GM18499 (cell line): ENCODE data around the gene IFNA14.
"Not testable (repeated sequence)": the region's sequence is repeated elsewhere in the genome, so short reads cannot be mapped to it uniquely, and the experiment has no call there.

Experiments used
- ATAC-seq: cut with Tn5 transposase; IDR thresholded peaks from one replicate; pipeline ENCODE4 v1.9.1; 2021; ENCODE audit warnings: moderate number of reproducible peaks; ENCODE audit not compliant: insufficient read depth, unreplicated experiment

Gene IFNA14

DNA sequence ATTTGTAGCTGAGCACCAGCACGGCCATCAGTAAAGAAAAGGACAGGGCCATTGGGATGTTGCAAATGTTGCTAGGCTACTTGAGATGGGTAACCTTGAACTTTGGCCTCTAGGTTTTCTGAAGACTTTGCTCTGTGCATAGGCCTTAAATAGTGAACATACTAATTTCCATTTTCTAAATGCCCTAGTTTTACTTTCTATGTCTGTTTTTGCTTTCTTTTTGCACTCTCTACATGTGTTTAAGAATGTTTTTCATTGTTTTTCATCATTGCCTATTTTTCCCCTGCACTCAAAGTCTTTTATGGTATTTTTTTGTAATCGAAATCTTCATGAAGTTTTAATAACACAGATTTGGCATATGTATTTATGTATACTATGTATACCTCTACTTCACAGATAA lies 11.7 kb downstream of the IFNA14 start, which contains the start of gene IFNA17:
Gene IFNA17, minus strand, starts transcription at position 101 of the 400 bp plus-strand sequence. Its CDS starts 49 bp downstream, at position 52.
- no peak for ATAC-seq

DNA sequence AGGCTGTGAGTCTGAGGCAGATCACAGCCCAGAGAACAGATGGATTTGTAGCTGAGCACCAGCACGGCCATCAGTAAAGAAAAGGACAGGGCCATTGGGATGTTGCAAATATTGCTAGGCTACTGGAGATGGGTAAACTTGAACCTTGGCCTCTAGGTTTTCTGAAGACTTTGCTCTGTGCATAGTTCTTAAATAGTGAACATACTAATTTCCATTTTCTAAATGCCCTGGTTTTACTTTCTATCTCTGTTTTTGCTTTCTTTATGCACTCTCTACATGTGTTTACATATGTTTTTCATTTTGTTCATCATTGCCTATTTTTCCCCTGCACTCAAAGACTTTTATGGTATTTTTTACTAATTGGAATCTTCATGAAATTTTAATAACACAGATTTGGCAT lies 22.6 kb downstream of the IFNA14 start, which contains the start of gene IFNA16:
Gene IFNA16, minus strand, starts transcription at position 101 of the 400 bp plus-strand sequence. Its CDS starts 6 bp downstream, at position 95.
- ATAC-seq: not testable (repeated sequence)

DNA sequence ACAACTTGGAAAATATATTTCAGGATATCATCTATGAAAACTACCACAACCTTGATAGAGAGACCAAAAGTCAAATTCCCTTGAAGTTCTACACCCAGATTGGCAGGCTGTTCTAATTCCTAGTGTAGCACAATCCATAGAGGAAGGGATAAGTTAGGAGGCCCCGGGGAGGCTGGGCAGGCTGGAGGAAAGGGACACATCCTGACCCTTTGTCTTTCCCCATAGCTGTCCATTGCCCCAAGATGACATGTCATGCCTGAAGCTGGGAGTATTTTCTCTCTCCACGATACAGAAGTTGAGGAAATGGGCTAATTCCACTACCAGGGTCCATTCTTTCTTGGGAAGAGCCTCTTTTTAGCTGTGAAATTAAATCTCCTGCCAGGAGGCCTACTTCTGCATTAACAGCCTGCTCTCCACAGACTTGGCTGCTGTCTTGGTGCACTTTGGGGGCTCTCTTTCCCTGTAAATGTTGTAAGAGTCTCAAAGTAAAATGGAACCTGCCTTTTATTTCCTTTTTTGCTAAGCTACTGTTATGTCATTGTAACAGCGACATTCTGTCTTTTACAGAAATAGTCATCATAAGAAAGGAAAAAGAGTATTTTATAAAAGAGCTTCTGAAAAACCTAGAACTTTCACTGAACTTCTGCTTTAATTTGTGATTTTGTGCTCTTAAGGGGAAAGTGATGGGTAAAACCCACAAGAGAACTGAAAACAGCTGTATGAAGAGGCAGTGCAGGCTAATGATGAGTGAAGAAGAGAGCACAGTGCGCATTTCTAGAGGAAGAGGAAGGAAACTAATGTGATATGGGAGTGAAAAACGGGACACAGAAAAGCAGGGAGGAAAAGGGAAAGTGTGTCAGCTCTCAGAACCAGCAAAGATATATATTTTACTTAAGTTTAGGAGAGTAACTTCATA lies 26.1 kb downstream of the IFNA14 start:
- ATAC-seq: not testable (repeated sequence)

DNA sequence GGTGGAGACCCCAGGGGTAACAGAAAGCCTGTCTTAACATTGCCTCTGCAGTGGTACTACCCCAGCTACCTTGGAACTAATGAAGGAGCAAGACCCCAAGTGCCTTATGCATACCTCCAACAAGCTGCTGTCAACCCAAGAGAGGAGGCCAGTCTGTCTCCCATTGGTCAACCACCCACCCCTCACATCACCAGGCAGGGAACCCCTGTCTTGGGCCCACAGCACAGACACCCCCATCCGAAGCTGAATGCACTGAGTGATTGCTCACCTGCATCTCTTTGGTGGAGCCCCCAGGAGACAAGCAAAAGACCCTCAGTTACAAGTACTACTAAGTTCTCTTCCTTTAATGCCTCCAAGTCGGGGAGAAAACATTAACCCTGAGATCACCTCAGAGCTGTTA lies 27.6 kb downstream of the IFNA14 start:
- not testable (repeated sequence) for ATAC-seq

DNA sequence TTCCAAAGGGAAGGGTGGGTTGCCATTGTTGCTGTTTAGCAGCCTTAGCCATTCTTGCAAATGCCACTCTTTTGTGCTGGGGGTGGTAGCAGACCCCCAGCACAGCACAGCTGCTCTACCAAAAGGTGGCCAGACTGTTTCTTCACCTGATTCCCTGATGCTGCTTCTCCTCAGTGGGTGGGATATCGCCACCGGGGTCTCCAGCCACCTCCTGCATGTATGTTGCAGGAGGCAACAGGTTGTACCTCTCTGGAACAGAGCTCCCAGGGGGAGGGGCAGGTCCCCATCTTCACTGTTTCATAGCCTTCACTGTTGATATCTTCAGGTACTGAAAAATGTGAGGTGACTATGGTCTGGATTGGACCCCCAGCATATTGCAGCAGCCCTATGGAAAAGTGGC lies 29.0 kb downstream of the IFNA14 start:
- ATAC-seq: not testable (repeated sequence)

DNA sequence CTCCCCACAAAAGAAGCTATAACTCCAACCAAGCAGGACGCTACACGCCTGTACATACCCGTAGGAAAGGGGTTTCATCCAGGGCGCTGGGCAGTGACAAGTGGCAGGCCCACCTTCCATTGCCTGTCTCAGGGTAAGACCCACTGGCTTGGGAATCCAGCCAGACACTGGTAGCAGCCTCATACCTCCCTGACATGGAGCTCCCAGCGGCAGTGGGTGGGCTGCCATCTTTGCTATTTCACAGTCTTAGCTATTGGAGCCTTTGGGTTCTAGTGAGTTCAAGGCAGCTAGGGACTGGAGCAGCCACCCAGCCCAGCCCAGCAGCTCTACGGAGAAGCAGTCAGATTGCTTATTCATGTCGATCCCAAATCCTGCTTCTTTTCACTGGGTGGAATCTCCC lies 29.5 kb downstream of the IFNA14 start:
- no peak for ATAC-seq

DNA sequence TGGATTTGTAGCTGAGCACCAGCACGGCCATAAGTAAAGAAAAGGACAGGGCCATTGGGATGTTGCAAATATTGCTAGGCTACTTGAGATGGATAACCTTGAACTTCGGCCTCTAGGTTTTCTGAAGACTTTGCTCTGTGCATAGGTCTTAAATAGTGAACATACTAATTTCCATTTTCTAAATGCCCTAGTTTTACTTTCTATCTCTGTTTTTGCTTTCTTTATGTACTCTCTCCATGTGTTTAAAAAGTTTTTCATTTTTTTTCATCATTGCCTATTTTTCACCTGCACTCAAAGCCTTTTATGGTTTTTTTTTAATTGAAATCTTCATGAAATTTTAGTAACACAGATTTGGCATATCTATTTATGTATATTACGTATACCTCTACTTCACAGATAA lies 32.8 kb downstream of the IFNA14 start, which contains the start of gene IFNA10:
Gene IFNA10, minus strand, starts transcription at position 101 of the 400 bp plus-strand sequence. Its CDS starts 46 bp downstream, at position 55.
- ATAC-seq: not testable (repeated sequence)

DNA sequence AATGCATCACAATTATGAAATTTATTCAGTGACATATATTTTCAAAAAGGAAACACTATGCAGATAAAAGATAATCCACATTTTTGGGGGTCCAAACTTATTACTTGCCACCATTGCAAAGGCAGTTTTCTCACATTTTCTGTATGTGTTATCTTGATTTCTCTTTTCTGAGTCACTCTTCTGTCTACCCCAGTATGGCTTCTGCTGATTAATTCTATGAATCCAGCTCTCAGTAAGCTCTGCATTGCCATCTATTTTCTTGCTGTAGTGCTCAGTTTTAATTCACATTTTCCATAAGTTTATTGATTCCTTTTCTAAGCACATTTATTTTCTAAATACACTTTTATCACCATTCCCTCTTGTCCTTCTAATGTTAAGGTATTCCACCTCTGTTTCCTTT lies 34.6 kb downstream of the IFNA14 start:
- ATAC-seq: no peak

DNA sequence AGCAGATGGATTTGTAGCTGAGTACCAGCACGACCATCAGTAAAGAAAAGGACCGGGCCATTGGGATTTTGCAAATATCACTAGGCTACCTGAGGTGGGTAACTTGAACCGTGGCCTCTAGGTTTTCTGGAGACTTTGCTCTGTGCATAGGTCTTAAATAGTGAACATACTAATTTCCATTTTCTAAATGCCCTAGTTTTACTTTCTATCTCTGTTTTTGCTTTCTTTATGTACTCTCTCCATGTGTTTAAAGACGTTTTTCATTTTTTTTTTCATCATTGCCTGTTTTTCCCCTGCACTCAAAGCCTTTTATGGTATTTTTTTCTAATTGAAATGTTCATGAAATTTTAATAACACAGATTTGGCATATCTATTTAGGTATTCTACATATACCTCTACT lies 37.7 kb downstream of the IFNA14 start, which contains the start of gene IFNA7:
Gene IFNA7, minus strand, starts transcription at position 101 of the 400 bp plus-strand sequence. Its CDS starts 40 bp downstream, at position 61.
- ATAC-seq: not testable (repeated sequence)

DNA sequence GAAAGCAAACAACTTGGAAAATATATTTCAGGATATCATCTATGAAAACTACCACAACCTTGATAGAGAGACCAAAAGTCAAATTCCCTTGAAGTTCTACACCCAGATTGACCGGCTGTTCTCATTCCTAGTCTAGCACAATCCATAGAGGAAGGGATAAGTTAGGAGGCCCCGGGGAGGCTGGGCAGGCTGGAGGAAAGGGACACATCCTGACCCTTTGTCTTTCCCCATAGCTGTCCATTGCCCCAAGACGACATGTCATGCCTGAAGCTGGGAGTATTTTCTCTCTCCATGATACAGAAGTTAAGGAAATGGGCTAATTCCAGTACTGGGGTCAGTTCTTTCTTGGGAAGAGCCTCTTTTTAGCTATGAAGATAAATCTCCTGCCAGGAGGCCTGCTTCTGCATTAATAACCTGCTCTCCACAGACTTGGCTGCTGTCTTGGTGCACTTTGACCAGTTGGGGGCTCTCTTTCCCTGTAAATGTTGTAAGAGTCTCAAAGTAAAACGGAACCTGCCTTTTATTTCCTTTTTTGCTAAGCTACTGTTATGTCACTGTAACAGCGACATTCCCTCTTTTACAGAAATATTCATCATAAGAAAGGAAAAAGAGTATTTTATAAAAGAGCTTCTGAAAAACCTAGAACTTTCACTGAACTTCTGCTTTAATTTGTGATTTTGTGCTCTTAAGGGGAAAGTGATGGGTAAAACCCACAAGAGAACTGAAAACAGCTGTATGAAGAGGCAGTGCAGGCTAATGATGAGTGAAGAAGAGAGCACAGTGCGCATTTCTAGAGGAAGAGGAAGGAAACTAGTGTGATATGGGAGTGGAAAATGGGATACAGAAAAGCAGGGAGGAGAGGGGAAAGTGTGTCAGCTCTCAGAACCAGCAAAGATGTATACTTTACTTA lies 44.7 kb downstream of the IFNA14 start:
- peak; percentile 88 for ATAC-seq
